Upper lobe of right lung (tissue), 1 donor: Measurements from ENCODE around the gene SMARCA2. TPM values are rescaled to one million over a fixed set of nuclear protein-coding genes. Genes with fewer than 3 reads are reported as not detected.

Source experiments
- ATAC-seq: fragments of 200-7000 bp; cut with Tn5 transposase; one replicate; pipeline ENCODE4 v1.9.1; 2020; ENCODE audit warnings: mild to moderate bottlenecking, moderate library complexity
- DNase-seq: peaks from one replicate; pipeline ENCODE4 v3.0.0-alpha.2; 2020
- H3K27ac ChIP-seq: fragments of 200-600 bp; one replicate; pipeline ENCODE4 v1.8.0; 2022
- H3K27me3 ChIP-seq: fragments of 200-600 bp; one replicate; pipeline ENCODE4 v1.8.0; 2022; ENCODE audit warnings: mild to moderate bottlenecking
- H3K36me3 ChIP-seq: fragments of 200-600 bp; one replicate; pipeline ENCODE4 v1.8.0; 2022
- H3K4me1 ChIP-seq: fragments of 200-600 bp; one replicate; pipeline ENCODE4 v1.8.0; 2022
- H3K4me3 ChIP-seq: fragments of 200-600 bp; one replicate; pipeline ENCODE4 v1.8.0; 2022; ENCODE audit warnings: mild to moderate bottlenecking
- H3K9me3 ChIP-seq: fragments of 200-600 bp; one replicate; pipeline ENCODE4 v1.8.0; 2022
- CTCF ChIP-seq: fragments of 200-600 bp; IDR thresholded peaks from one replicate; pipeline ENCODE4 v1.8.0; 2022; ENCODE audit warnings: antibody characterized with exemption
- intact Hi-C: fragments of 100-400 bp; cut with DNase I; formaldehyde crosslinking; loops from one replicate; pipeline ENCODE4 v1.11.0; 2022
- total RNA-seq: library from RNA; stranded (reverse); fragmentation: NEBNext Ultra II Directional; extraction: Animal tissue kit (Norgen Biotek cat#: 25700); gene quantifications from one replicate; pipeline ENCODE4 v1.2.1, GENCODE V29; 2021
- donor health status: DM: no; HTN: yes; CAD: no; lungs with severe emphysema.

Gene SMARCA2
- total RNA-seq, 1 donor from 2014 or later: 147 TPM

DNA sequence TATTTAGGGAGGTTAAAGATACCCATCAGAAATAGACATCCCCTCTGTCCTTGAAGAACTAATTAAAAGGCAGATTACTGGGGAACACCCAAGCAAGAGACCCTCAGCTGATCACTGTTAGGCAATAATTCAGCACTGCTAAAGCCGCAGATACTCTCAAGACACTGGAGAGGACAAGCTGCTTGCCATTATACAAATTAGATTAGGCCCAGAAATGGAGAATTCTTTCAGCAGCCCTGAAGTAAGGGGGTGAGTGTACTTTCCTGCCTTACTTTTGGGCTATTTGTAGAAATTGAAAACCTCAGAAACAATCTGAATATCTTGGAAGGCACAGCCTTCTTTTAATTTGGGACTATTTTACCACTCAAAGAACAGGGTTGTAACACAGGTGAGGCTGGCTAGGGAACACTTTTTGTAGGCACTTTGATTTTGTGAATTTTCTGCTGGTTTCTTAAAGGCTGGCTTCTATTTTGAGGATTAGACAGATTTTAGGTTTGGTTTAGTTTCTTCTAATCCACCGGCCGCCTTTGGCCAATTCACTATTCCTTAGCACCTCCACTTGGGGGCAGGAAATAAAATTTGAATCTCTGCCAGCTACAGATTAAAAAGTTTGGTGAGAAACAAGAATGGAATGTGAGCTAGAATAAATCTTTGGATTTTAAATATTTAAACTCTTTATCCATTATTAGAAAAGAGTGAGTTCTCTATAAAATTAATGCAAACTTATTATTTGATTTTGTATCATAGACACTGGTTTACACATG is 106.0 kb downstream of the SMARCA2 start:
- Histone ChIP-seq H3K9me3 (no peaks in the 10 kb centered on the region), H3K27ac (no peak overlapping the region), H3K36me3 (peaks cover 64% of the 10 kb centered on the region), H3K27me3 (no peaks in the 10 kb centered on the region), H3K4me1 (peaks cover 11% of the 10 kb centered on the region), H3K4me3 (no peak overlapping the region)
- ATAC-seq (no peak), DNase-seq (no peak)
- intact Hi-C loops: no loop called here
- peak; percentile 29 for TF ChIP-seq CTCF

- peaks cover 52% of the 10 kb centered on the region for H3K36me3 ChIP-seq
- no peak for TF ChIP-seq CTCF
- H3K27me3 ChIP-seq: no peaks in the 10 kb centered on the region
- DNase-seq (no peak), ATAC-seq (no peak)
- no peaks in the 10 kb centered on the region for H3K9me3 ChIP-seq
- peaks cover 23% of the 10 kb centered on the region for H3K4me1 ChIP-seq
- no peak overlapping the region for H3K27ac ChIP-seq
- intact Hi-C loops: no loop called here
- no peak overlapping the region for H3K4me3 ChIP-seq
These were observed 107.2 kb downstream of the SMARCA2 start for GRCh38 chr9:2122299-2122698.

GRCh38 chr9:2125906-2126305 is 110.8 kb downstream of the SMARCA2 start:
- TF ChIP-seq CTCF: no peak
- H3K27ac ChIP-seq: peak overlapping the region; percentile 76
- peaks cover 27% of the 10 kb centered on the region for H3K36me3 ChIP-seq
- intact Hi-C loops: no loop called here
- DNase-seq (no peak), ATAC-seq (peak; percentile 63)
- H3K9me3 ChIP-seq: no peaks in the 10 kb centered on the region
- no peaks in the 10 kb centered on the region for H3K27me3 ChIP-seq
- H3K4me1 ChIP-seq: peaks cover 39% of the 10 kb centered on the region
- peak overlapping the region; percentile 3 for H3K4me3 ChIP-seq

GRCh38 chr9:2126331-2126803 is 111.2 kb downstream of the SMARCA2 start:
- peaks cover 27% of the 10 kb centered on the region for H3K36me3 ChIP-seq
- no peaks in the 10 kb centered on the region for H3K27me3 ChIP-seq
- ATAC-seq: peak; percentile 28
- intact Hi-C loops: no loop called here
- H3K4me3 ChIP-seq: peak overlapping the region; percentile 3
- no peak for TF ChIP-seq CTCF
- no peak for DNase-seq
- peak overlapping the region; percentile 76 for H3K27ac ChIP-seq
- no peaks in the 10 kb centered on the region for H3K9me3 ChIP-seq
- peaks cover 35% of the 10 kb centered on the region for H3K4me1 ChIP-seq

DNA sequence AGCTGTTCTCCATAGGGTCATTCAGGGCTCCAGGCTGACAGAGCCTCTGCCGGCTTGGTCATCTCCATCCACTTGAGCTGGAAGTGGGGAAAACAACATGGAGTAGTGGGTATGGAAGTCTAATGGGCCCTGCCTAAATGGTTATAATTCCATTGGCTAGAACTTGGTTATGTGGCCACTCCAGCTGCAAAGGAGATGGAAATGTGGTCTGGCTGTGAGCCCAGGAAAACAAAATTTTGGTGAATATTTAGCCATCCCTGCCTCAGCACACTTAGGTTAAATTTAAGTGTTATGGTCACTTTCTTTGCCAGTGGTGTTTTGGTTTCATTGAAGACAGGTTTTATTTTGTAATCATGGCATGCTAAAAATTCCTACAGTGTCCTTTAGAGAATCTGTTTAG is 112.3 kb downstream of the SMARCA2 start:
- no peak for TF ChIP-seq CTCF
- ATAC-seq: peak; percentile 25
- Histone ChIP-seq H3K9me3 (no peaks in the 10 kb centered on the region), H3K27me3 (no peaks in the 10 kb centered on the region), H3K27ac (peak overlapping the region; percentile 76), H3K4me3 (no peak overlapping the region), H3K36me3 (peaks cover 27% of the 10 kb centered on the region), H3K4me1 (peaks cover 34% of the 10 kb centered on the region)
- DNase-seq: no peak
- intact Hi-C loops: no loop called here
